Measurements from ENCODE around the gene UBL5.

The UBL5 gene

DNA sequence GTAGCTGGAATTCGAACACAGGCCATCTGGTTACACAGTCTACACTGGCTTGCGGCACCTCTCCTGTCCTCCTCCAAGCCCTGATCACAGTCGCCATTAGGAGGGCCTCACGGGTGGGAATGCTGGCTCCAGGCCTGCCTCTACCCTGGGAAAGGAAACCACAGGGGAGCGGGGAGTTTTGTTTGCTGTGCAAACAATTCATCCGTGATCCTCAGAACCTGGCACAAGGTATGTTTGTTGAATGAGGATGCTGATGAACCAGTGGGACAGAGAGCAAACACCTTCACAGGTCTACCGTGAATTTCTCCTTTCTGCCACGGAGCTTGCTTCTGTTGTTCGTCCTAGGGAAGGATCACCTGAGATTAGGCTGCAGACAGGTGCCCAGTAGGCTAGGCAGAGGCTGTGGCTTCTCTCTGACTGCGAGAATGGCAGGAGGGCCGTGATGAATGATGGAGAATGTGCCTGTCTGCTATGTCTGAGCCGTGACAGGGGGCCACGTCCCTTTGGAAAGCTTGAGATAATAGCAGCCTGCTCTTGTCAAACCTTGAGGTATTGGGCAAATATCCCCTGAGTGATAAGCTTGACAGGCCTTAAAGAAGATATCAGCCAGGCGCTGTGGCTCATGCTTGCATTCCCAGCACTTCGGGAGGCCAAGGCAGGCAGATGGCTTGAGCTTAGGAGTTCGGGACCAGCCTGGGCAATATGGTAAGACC, 44.1 kb downstream of the UBL5 start:
- no peak for DNase-seq (ENCODE audit: low spot score)
- no peak overlapping the region for H3K27ac ChIP-seq
- CTCF ChIA-PET: interaction anchor here (0.6 kb wide), 1 partner anchor 129 kb away, joined by 5 read pairs; no protein-coding TSS in a partner anchor
- POLR2A ChIA-PET (ENCODE audit: low non-redundant PET): interaction anchor here (0.5 kb wide), 1 partner anchor 39 kb away, joined by 7 read pairs; no protein-coding TSS in a partner anchor
- TF ChIP-seq, protein P1, sequence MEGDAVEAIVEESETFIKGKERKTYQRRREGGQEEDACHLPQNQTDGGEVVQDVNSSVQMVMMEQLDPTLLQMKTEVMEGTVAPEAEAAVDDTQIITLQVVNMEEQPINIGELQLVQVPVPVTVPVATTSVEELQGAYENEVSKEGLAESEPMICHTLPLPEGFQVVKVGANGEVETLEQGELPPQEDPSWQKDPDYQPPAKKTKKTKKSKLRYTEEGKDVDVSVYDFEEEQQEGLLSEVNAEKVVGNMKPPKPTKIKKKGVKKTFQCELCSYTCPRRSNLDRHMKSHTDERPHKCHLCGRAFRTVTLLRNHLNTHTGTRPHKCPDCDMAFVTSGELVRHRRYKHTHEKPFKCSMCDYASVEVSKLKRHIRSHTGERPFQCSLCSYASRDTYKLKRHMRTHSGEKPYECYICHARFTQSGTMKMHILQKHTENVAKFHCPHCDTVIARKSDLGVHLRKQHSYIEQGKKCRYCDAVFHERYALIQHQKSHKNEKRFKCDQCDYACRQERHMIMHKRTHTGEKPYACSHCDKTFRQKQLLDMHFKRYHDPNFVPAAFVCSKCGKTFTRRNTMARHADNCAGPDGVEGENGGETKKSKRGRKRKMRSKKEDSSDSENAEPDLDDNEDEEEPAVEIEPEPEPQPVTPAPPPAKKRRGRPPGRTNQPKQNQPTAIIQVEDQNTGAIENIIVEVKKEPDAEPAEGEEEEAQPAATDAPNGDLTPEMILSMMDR (conservative IDR thresholded peaks at IDR 0.05; ENCODE audit: low read depth): no peak

DNA sequence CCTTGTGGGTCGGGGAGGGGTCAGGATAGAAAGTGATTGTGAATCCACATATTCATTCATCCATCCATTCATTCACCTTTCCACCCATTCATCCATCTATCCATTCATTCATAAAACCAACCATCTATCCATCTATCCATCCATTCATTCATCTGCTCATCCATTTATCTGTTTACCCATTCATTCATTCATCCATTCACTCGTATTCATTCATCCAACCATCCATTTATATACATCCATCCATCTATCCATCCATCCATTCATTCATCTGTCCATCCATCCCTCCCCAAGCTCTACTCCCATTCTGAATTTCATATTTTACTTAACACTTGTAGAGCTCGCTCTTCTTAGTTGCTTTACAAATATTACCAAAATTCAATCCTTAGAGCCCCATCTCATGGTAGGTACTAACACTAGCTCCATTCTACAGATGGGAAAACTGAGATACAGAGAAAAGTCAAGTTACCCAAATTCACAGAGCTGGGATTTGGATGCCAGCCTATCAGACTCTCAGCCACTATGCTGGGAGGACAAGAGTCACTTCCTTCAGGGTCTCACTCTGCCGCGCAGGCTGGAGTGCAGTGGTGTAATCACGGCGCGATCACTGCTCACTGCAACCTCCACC, 45.0 kb downstream of the UBL5 start:
- DNase-seq (ENCODE audit: low spot score): no peak
- TF ChIP-seq, protein P1 (conservative IDR thresholded peaks at IDR 0.05; ENCODE audit: low read depth): no peak
- no peak overlapping the region for H3K27ac ChIP-seq
- ChIA-PET POLR2A (ENCODE audit: low non-redundant PET) (no interaction called here), CTCF (interaction anchor here (0.6 kb wide), 1 partner anchor 1921 kb away, joined by 3 read pairs; no protein-coding TSS in a partner anchor)

DNA sequence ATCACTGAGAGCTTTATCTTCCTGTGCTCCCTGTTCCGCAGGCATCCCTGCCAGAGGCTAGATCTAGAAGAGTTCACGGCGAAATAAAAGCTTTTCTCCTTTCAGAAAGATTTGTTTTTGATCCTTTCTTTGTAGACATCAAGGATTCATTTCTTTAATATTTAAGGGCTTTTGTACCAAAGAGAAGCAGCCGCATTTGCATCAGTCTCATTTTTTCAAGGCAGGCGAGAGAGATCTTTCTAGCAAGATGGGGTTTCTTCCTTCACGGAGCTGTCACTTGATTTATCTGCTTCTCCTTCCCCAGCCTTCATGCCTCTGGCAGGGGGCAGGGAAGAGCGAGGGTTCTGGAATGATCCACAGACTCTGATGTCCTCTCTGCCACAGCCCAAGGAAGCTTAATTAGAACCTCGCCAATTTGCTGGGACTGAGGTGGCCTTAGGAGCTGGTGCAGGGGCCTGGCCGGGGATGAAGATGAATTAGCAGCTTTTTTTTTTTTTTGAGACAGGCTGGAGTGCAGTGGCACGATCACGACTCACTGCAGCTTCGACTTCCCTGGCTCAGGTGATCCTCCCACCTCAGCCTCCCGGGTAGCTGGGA, 47.4 kb downstream of the UBL5 start:
- no peak for DNase-seq (ENCODE audit: low spot score)
- POLR2A ChIA-PET (ENCODE audit: low non-redundant PET): interaction anchor here (0.7 kb wide), 1 partner anchor 17 kb away, joined by 6 read pairs; no protein-coding TSS in a partner anchor
- TF ChIP-seq, protein P1 (conservative IDR thresholded peaks at IDR 0.05; ENCODE audit: low read depth): no peak
- no peak overlapping the region for H3K27ac ChIP-seq
- CTCF ChIA-PET: interaction anchor here (0.7 kb wide), 1 partner anchor 69 kb away, joined by 4 read pairs; no protein-coding TSS in a partner anchor

DNA sequence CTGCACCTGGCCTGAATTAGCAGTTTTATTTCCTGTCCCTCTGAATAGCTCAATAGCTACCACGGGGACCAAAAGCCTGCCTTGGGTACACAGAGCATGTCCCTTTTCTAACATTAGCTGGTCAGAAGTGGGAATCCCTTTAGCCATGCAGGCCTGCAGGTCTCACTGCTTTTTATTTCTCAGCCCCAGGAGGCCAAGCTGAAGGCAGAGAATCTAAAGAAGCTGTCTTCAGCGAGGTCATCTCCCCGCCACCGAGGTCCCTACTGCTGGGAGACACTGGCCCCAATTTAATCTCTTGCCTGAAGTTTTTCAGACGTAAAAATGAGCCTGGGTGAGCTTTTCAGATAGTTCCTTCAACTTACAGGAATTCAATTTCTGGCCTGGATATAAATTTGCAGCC, 48.1 kb downstream of the UBL5 start:
- POLR2A ChIA-PET (ENCODE audit: low non-redundant PET): interaction anchor here (0.6 kb wide), 1 partner anchor 11 kb away, joined by 7 read pairs; no protein-coding TSS in a partner anchor
- CTCF ChIA-PET: interaction anchor here (0.7 kb wide), 1 partner anchor 69 kb away, joined by 4 read pairs; no protein-coding TSS in a partner anchor

DNA sequence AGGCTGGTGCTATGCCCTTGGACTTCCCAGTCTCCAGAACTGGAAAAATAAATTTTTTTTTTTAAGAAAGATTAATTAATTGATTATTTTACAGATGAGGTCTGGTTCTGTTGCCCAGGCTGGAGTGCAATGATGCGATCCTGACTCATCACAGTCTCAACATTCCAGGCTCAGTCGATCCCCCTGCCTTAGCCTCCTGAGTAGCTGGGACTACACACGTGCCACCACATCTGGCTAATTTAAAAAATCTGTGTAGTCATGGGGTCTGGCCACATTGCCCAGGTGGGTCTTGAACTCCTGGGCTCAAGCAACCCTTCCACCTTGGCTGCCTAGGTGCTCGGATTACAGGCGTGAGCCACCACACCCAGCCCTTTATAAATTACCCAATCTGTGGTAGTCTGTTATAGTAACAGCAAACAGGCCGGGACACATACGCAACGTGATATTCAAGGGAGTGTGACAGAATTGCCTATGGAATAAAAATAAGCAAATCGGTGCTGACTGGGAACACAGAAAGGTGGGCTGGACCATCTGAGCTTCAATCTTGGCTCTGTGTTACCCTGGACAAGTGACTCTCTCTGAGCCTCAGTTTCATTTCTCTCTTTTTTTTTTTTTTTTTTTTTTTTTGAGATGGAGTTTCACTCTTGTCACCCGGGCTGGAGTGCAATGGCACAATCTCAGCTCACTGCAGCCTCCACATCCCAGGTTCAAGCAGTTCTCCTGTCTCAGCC, 50.2 kb downstream of the UBL5 start:
- H3K27ac ChIP-seq: peak overlapping the region; percentile 30; the same call in 1 of the 2 replicates
- TF ChIP-seq, protein P1 (conservative IDR thresholded peaks at IDR 0.05; ENCODE audit: low read depth): no peak
- CTCF ChIA-PET: interaction anchor here (0.6 kb wide), 1 partner anchor 20 kb away, joined by 3 read pairs; no protein-coding TSS in a partner anchor
- POLR2A ChIA-PET (ENCODE audit: low non-redundant PET): no interaction called here
- peak; percentile 59 for DNase-seq (ENCODE audit: low spot score)

More for the DNA sequence above, 48.1 kb downstream of the UBL5 start:
- DNase-seq (ENCODE audit: low spot score): no peak
- TF ChIP-seq, protein P1 (conservative IDR thresholded peaks at IDR 0.05; ENCODE audit: low read depth): no peak
- no peak overlapping the region for H3K27ac ChIP-seq

Data from RWPE1 (cell line).